Measurements from ENCODE around the gene AAK1.
A peak's percentile ranks its signal among the peaks of the same experiment; 100 is the strongest.

The AAK1 gene

DNA sequence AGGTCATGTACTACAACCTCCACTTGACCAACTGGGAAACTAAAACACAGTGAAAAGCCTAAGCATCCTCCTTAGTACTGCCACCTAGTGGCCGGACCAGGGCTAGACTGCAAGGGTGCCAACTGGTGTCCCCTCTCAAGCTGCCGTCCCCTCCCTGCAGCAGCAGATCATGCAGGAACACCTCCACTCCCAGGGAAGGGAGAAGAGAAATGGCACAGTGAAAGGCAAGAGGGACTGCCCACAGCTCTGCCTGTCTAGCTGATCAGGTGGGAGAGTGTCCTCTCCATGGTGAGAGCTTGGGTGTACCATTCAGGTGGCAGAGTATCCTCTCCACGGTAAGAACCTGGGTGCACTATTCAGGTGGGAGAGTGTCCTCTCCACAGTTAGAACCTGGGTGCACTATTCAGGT is 78.1 kb downstream of the AAK1 start:
- no peak overlapping the region for H3K27ac ChIP-seq
- TF ChIP-seq, protein P1, sequence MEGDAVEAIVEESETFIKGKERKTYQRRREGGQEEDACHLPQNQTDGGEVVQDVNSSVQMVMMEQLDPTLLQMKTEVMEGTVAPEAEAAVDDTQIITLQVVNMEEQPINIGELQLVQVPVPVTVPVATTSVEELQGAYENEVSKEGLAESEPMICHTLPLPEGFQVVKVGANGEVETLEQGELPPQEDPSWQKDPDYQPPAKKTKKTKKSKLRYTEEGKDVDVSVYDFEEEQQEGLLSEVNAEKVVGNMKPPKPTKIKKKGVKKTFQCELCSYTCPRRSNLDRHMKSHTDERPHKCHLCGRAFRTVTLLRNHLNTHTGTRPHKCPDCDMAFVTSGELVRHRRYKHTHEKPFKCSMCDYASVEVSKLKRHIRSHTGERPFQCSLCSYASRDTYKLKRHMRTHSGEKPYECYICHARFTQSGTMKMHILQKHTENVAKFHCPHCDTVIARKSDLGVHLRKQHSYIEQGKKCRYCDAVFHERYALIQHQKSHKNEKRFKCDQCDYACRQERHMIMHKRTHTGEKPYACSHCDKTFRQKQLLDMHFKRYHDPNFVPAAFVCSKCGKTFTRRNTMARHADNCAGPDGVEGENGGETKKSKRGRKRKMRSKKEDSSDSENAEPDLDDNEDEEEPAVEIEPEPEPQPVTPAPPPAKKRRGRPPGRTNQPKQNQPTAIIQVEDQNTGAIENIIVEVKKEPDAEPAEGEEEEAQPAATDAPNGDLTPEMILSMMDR (conservative IDR thresholded peaks at IDR 0.05), result peak; percentile 48

DNA sequence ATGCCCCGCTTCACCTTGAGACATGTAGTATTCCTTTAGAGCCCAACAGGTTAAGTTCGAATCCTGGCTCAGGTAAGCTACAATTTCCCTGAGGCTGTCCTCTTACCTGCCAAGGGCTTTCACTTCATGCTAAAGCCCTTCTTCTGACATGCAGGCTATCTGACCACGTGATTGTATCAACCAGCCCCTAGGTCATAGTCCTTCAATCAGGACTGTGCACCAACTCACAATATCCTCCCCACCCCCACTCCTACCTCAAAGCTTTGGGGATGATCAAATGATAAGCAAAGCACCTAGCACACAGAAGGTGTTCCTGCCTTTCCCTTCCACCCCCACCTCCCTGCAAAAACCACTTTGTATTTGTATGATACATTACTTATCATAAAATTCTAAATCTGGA is 78.9 kb downstream of the AAK1 start:
- TF ChIP-seq, protein P1 (conservative IDR thresholded peaks at IDR 0.05), result no peak
- H3K27ac ChIP-seq, result no peak overlapping the region

DNA sequence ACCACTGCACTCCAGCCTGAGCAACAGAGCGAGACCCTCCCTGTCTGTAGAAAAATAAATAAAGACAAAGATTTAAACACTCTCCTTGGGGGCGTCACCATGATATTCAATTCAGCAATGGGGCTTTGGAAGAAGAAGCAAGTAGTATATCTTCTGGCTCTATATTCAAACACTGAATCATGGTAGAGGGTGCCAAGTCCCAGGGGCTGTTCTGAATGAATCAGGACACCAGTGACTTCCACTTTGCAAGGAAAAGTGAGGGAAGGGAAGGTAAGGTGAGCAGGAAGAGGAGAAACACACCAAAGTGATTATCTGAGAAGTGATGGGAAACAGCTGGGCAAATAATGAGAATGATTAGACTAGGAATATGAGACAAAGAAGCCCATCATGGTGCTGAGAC is 80.5 kb downstream of the AAK1 start:
- TF ChIP-seq, protein P1 (conservative IDR thresholded peaks at IDR 0.05), result no peak
- H3K27ac ChIP-seq, result no peak overlapping the region

DNA sequence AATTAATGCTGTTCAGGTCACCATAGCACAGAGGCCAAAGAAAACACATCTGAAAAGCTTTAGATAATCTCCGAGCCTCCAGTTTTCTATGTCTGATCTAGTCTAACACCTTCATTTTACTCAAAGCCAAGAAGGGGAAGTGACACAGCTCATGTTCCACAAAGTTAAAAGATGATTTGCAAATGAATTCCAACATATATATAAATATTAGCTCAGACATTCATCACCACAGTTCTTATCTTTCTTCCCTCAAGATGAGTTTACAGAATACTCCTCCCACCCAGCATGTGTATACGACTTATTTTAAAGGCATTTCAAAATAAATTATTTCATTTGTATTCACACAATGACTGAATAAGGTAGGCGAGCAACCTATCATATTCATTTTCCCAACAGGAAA is 82.4 kb downstream of the AAK1 start:
- peak overlapping the region; percentile 63 for H3K27ac ChIP-seq
- TF ChIP-seq, protein P1 (conservative IDR thresholded peaks at IDR 0.05), result no peak

DNA sequence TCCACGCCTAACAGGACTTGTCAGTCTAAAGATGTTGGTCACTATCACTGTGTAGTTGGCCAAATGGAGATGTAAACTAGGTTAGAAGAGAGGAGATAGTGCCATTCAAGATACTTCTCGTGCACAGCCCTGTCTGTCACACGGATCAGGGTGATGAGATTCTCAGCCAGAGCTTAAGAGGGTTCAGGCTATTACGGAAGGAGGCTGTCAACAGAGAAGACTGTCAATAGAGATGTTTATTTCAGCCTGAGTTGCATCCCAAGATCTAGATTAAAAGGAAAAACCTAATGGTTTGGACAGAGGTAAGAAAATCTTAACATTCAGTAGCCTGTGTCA is 83.4 kb downstream of the AAK1 start:
- TF ChIP-seq, protein P1 (conservative IDR thresholded peaks at IDR 0.05), result no peak

DNA sequence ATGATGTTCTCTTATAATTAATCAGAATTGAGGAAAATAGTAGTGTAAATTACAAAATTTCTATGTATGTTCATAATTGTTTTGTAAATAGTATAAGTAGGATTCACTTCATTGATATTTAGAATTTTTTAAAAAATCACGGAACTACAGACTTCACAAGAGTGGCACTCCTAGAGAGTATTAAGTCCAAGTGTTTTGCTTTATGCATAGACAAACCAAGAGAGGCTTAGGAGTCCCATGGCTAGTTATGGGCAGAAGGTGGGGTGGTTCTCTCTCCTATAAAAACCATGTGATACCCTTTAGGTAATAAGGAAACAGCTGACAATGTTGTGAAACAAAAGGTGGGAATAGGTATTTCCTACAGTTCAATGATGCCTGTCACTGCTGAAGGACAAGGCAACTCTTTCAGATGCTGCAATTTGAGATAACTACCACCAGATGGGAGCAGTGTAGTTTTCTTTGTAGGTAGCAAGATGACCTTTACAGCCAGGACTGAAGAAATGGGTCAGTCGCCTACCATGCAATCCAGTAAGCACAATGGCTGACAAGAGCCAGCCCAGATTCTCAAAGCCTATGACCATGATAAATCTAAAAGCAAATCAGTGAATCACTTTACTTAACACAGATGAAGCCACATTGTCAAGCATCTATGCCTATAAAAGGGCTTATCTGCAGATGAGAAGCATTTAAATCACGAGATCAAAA is 83.9 kb downstream of the AAK1 start:
- peak overlapping the region; percentile 63 for H3K27ac ChIP-seq
- TF ChIP-seq, protein P1 (conservative IDR thresholded peaks at IDR 0.05), result peak; percentile 86

More for the DNA sequence above, 83.4 kb downstream of the AAK1 start:
- peak overlapping the region; percentile 63 for H3K27ac ChIP-seq

DNA sequence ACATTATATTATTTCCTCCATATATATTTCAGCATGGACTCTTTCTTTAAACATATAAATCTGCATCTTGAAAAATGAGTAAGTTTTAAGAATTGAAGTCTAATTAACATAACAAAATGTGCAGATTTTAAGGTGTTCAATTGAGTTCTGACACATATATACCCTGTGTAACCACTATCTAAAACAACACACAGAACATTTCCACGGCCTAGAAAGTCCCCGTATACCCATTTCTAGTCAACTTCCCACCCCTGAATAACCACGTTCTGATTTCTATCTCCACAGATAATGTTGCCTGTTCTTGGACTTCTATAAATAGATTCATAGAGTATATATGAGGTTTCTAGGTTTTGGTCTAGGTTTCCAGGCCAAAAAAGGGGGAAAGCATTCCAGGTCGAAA is 87.5 kb downstream of the AAK1 start:
- no peak overlapping the region for H3K27ac ChIP-seq
- TF ChIP-seq, protein P1 (conservative IDR thresholded peaks at IDR 0.05), result no peak

All from VCaP (cell line).